ENCODE data around the gene VEPH1.

- no peak for TF ChIP-seq CTCF (IDR thresholded peaks at IDR 0.05)
- TF ChIP-seq POLR2A (IDR thresholded peaks at IDR 0.05): no peak
Observed at GRCh38 chr3:157495846-157496245, 7.4 kb downstream of the VEPH1 start.
